Activated naive CD4-positive, alpha-beta T cell treated with anti-CD3 and anti-CD28 coated beads for 36 hours (primary cell): ENCODE data around the gene FSTL4. TPM values are rescaled to one million over a fixed set of nuclear protein-coding genes. Genes with fewer than 3 reads are reported as not detected.

ENCODE experiments used
- CTCF ChIA-PET: fragments of 350-600 bp; sonication (Branson Sonifier 250); formaldehyde crosslinking; loops from one replicate; lab custom pipeline; 2021; ENCODE audit warnings: antibody characterized with exemption; lab: Charles Lee
- DNase-seq: peaks from one replicate; pipeline ENCODE4 v3.0.0-alpha.2; 2020
- H3K27ac Mint-ChIP-seq: one replicate; pipeline ENCODE4 v1.8.0; 2021; ENCODE audit warnings: mild to moderate bottlenecking, mixed read lengths
- H3K27me3 Mint-ChIP-seq: one replicate; pipeline ENCODE4 v1.8.0; 2021; ENCODE audit warnings: low read depth, mixed read lengths
- H3K36me3 Mint-ChIP-seq: one replicate; pipeline ENCODE4 v1.8.0; 2021; ENCODE audit warnings: low read depth, mixed read lengths
- H3K4me1 Mint-ChIP-seq: one replicate; pipeline ENCODE4 v1.8.0; 2021; ENCODE audit warnings: low read depth, mixed read lengths
- H3K4me3 Mint-ChIP-seq: one replicate; pipeline ENCODE4 v1.8.0; 2021; ENCODE audit warnings: mild to moderate bottlenecking, moderate library complexity, mixed read lengths
- H3K9me3 Mint-ChIP-seq: one replicate; pipeline ENCODE4 v1.8.0; 2021; ENCODE audit warnings: mixed read lengths
- intact Hi-C: fragments of 100-400 bp; cut with micrococcal nuclease; formaldehyde crosslinking; loops from one replicate; pipeline ENCODE4 v1.15.1; 2023
- total RNA-seq, 2 experiments: library from RNA; stranded (reverse); gene quantifications; one replicate each; pipeline ENCODE4 v1.2.3, GENCODE V29; 2021

Gene FSTL4
- total RNA-seq, 2 experiments from 2014 or later: 0.29 to 0.30 TPM

DNA sequence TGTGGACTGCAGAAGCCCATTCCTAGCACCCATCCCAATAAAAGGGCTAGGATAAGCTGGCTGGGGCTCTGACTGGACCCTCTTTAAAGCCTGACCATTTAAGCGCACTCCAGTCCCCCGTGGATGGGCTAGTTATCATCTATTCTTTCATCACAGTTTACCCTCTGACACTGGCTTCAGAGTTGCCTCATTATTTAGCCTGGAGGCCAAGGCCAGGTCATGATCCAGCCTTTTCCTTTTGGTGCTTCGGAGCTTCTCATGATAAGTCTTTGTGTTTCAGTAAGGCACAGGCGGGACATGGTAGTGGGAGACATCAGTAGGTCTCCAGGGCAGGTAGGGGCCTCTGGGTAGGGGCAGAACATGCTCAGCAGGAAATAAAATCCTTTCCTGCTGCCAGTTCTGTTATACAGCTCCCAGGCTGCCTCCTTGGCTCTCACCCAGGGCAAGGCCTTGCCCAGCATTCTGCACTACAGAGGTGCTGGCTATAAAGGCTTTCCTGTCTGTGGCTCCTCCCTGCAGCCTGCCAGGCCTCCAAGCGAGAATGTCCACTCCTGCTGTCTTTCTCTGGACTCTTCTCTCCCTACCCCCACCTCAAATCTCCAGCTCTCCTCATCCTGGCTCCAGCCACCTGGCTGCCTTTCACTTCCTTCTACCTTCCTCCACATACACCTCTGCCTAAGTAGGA is 128.8 kb downstream of the FSTL4 start:
- DNase-seq: no peak
- CTCF ChIA-PET: no interaction called here
- no peaks in the 10 kb centered on the region for H3K9me3 Mint-ChIP-seq
- H3K4me1 Mint-ChIP-seq: no peaks in the 10 kb centered on the region
- H3K27me3 Mint-ChIP-seq: no peaks in the 10 kb centered on the region
- intact Hi-C loops: no loop called here
- H3K4me3 Mint-ChIP-seq: no peak overlapping the region
- no peaks in the 10 kb centered on the region for H3K36me3 Mint-ChIP-seq
- H3K27ac Mint-ChIP-seq: no peak overlapping the region

DNA sequence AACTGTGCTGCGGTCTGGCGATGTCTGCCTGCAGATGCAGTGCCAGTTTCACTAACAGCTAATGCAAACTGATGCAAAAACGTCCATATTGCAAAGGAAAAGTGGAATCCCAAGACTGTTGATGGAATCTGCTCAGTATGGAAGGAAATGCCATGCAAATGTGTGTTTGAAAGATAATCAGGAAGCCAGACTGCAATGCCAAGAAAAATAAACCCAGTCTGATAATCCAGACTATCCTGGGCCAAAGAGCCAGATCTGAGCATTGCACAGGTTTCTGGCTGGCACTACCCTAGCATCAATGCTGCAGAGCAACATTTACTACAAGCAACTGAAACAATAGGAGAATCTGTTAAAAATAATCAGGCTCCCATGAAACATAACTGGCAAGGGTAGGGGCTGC is 130.3 kb downstream of the FSTL4 start:
- H3K4me3 Mint-ChIP-seq: no peak overlapping the region
- no peaks in the 10 kb centered on the region for H3K27me3 Mint-ChIP-seq
- CTCF ChIA-PET: no interaction called here
- H3K4me1 Mint-ChIP-seq: no peaks in the 10 kb centered on the region
- H3K9me3 Mint-ChIP-seq: no peaks in the 10 kb centered on the region
- H3K36me3 Mint-ChIP-seq: no peaks in the 10 kb centered on the region
- intact Hi-C loops: no loop called here
- H3K27ac Mint-ChIP-seq: no peak overlapping the region
- DNase-seq: no peak

DNA sequence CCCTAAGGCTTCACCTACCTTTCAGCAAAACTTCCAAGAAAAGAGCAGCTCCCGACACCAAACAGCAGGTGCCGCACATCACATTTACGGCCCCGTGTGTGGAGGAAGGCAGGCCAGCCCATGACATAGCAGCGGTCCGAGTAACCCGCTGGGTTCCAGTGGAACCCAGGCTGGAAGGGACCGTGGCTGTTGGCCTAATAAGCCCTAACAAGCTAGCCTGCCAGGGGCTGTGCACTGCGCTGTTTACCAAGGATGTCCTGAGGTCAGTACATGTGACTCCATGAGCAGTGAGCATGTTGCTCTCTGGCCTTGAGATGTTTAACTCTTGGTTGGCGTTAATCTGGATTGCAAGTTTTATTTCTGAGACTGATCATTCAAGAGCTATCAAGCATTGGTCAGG is 131.5 kb downstream of the FSTL4 start:
- intact Hi-C loops: no loop called here
- H3K4me3 Mint-ChIP-seq: no peak overlapping the region
- H3K36me3 Mint-ChIP-seq: no peaks in the 10 kb centered on the region
- H3K27me3 Mint-ChIP-seq: no peaks in the 10 kb centered on the region
- CTCF ChIA-PET: interaction anchor here (0.7 to 1.3 kb wide), 2 partner anchors 9 to 13 kb away, joined by 3 to 4 read pairs; no protein-coding TSS in a partner anchor
- no peak overlapping the region for H3K27ac Mint-ChIP-seq
- DNase-seq: no peak
- no peaks in the 10 kb centered on the region for H3K9me3 Mint-ChIP-seq
- H3K4me1 Mint-ChIP-seq: no peaks in the 10 kb centered on the region

DNA sequence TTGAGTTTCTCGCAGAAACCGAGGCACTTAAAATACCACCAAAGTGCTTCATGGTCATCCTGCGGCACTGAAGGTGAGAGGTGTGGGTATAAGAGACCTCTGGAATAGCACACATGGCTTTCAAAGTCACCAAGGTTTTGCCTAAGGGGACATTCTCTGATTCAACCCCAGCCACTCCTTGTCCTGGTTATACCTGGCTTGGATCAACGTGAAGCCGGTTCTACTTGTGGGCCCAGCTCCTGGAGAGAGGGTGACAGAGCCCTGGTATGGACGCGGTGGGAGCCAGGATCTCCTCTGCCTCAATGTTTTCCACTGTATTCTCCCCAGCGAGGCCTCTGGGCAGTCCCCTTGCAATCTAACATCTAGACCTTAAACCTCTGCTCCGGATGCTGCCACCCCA is 132.0 kb downstream of the FSTL4 start:
- Mint-ChIP-seq H3K27me3 (peaks cover 4% of the 10 kb centered on the region), H3K4me1 (no peaks in the 10 kb centered on the region), H3K9me3 (no peaks in the 10 kb centered on the region), H3K4me3 (no peak overlapping the region), H3K27ac (no peak overlapping the region), H3K36me3 (no peaks in the 10 kb centered on the region)
- CTCF ChIA-PET: interaction anchor here (0.7 to 1.3 kb wide), 2 partner anchors 9 to 13 kb away, joined by 3 to 4 read pairs; no protein-coding TSS in a partner anchor
- no peak for DNase-seq
- intact Hi-C loops: no loop called here

DNA sequence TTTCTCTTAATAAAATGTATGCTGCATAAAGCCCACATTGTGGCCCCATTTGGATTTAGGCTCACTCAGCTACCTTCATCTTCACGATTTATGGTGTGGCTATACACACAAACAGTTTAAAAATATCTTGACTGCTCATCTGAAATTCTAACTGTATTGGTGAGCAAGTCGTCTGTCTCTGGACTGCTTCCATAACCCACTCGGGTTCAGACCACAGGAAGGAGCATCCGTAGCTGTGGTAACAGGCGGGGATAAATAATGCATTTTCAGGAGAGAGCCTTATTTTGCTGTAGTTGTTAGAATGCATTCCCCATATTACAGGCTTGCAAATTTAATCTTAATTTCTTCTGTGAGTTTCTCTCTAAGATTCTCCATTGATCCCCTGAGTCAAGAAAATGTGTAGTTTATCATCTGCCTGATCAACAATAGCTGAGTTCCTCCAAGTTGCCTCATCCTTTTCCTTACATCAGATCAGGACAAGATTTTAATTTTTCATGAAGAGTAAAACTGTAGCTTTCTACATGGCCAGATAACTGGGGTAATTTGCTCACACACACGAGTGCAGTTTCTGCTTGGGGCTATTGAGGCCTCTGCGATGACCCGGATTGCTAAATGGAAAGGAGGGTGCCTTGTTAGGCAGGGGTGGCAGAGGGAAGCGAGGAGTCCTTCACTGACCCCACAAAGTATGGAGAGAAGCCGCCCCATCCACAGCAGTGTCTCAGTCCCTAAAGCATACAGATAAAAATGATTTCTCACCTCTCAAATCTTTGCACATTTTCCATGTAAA is 133.9 kb downstream of the FSTL4 start:
- intact Hi-C loops: no loop called here
- H3K27me3 Mint-ChIP-seq: peaks cover 7% of the 10 kb centered on the region
- no peaks in the 10 kb centered on the region for H3K9me3 Mint-ChIP-seq
- DNase-seq: no peak
- no peaks in the 10 kb centered on the region for H3K4me1 Mint-ChIP-seq
- H3K4me3 Mint-ChIP-seq: no peak overlapping the region
- H3K27ac Mint-ChIP-seq: no peak overlapping the region
- no peaks in the 10 kb centered on the region for H3K36me3 Mint-ChIP-seq
- CTCF ChIA-PET: no interaction called here

DNA sequence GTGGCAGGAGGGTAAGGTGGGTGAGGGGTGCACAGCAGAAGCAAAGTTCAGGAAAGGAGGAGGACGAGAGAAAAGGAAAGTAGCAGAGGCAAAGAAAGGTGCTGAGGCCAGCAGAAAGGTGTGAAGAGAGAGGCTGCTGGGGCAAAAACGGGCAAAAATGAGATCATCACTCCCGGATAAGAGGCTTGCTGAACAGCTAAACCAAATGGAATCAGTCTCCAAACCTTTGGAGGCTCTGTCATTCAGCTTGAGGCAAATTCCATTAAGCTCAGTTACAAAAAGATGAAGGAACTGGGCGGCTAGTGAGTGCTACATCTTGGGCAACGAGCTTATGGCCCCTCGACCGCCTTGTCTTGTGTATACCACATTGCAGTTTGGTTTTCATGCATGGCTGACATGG is 136.4 kb downstream of the FSTL4 start:
- intact Hi-C loops: no loop called here
- CTCF ChIA-PET: interaction anchor here (0.6 kb wide), 1 partner anchor 328 kb away, joined by 3 read pairs; no protein-coding TSS in a partner anchor
- H3K9me3 Mint-ChIP-seq: no peaks in the 10 kb centered on the region
- no peaks in the 10 kb centered on the region for H3K36me3 Mint-ChIP-seq
- no peaks in the 10 kb centered on the region for H3K4me1 Mint-ChIP-seq
- peaks cover 12% of the 10 kb centered on the region for H3K27me3 Mint-ChIP-seq
- no peak for DNase-seq
- no peak overlapping the region for H3K4me3 Mint-ChIP-seq
- no peak overlapping the region for H3K27ac Mint-ChIP-seq

DNA sequence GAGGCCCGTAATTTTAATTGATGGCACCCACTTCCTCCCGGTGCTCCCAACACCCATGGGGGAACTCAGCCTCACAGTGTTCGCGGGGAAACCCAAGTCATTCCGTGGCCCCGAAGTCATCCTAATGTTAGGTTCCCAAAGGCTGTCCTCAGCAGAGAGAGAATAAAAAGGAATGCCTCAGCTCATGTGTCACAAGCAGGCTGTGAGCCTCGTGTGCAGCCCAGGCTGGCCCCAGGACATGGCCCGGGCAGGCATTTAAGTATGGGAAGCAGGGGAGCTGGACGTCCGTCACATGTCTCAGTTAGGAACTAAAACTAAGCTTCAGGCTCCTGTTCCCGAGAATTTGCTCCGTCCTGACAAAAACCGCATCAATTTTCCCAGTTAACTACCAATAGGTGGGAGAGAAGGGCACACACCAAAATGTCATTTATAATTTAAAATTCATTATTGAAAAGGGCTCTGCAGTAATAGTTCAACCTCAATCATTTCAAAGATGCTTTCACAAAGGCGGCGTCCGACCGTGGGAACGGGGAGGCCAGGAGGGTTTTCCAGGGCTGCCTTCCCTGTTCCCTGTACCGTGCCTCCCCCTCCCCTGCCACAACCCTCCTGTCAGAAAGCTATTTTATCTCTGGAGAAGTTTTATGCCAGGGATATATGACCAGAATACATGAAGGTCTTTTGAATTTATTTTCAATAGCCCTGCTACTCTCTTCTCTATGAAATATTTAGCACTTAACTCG is 137.3 kb downstream of the FSTL4 start:
- Mint-ChIP-seq H3K9me3 (no peaks in the 10 kb centered on the region), H3K27ac (no peak overlapping the region)
- CTCF ChIA-PET: interaction anchor here (1.6 kb wide), 1 partner anchor 14 kb away, joined by 3 read pairs; no protein-coding TSS in a partner anchor

DNA sequence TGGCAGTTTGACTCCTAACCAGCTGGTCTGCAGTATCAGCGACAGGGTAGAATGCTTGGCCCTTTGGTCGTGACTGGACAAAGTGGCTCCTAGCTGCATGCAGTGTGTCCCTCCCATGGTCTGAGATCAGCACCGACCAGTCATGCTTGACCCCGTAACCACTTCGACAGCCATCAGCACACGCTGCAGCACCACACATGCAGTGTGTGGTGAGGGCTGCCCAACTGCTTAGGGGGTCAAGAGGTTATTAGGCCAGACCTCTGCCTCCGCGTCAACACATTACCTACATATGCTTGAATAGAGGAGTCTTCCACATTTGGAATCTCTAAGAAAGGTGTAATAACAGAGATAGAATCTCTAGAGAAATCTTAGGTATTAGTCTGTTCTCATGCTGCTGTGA is 139.1 kb downstream of the FSTL4 start:
- Mint-ChIP-seq H3K4me3 (no peak overlapping the region), H3K9me3 (no peaks in the 10 kb centered on the region), H3K4me1 (no peaks in the 10 kb centered on the region), H3K27ac (no peak overlapping the region), H3K27me3 (peaks cover 12% of the 10 kb centered on the region), H3K36me3 (no peaks in the 10 kb centered on the region)
- intact Hi-C loops: no loop called here
- no peak for DNase-seq
- CTCF ChIA-PET: interaction anchor here (0.6 kb wide), 1 partner anchor 84 kb away, joined by 3 read pairs; no protein-coding TSS in a partner anchor

More for the DNA sequence above, 137.3 kb downstream of the FSTL4 start:
- intact Hi-C loops: no loop called here
- no peaks in the 10 kb centered on the region for H3K36me3 Mint-ChIP-seq
- DNase-seq: no peak
- no peaks in the 10 kb centered on the region for H3K4me1 Mint-ChIP-seq
- peaks cover 12% of the 10 kb centered on the region for H3K27me3 Mint-ChIP-seq
- H3K4me3 Mint-ChIP-seq: no peak overlapping the region

DNA sequence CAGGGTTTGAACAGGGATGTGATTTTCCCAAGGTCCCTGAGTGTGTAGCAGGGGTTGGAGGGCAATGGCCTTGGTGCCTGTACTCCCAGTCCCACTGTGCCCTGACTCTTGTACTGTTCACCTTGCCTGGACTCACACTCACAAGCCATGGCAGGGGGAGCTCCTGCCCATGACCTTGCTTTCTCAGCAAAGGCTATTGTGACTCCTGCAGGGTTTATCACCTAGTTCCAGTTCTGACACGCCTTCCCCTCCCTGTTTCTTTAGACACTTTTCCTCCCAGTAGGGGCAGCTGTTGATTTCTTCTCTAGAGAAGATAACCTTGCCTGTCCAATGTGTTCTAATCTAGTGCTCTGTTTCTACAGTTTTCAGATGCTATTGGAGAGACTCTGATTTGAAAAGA is 139.5 kb downstream of the FSTL4 start:
- DNase-seq: no peak
- Mint-ChIP-seq H3K27ac (no peak overlapping the region), H3K4me3 (no peak overlapping the region), H3K36me3 (no peaks in the 10 kb centered on the region), H3K27me3 (peaks cover 12% of the 10 kb centered on the region), H3K4me1 (no peaks in the 10 kb centered on the region), H3K9me3 (no peaks in the 10 kb centered on the region)
- CTCF ChIA-PET: no interaction called here
- intact Hi-C loops: no loop called here

DNA sequence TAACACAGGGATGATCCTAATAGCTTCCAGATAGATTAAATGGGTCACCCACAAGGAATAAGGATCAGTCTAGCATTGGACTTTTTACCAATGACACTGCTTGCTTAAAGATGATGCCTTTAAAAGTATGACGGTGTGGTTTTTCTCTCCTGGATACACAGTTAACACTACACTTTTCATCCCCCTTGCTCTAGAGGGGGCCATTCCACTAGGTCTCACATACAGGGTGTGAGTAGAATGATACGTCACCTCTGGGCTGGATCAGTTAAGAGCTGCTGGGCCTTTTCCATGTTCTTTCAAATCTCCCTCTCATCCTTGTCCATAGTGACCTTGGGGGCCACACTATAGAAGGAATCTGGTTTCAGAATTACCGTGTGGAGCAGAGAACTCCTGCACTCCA is 140.6 kb downstream of the FSTL4 start:
- DNase-seq: no peak
- intact Hi-C loops: no loop called here
- Mint-ChIP-seq H3K4me3 (no peak overlapping the region), H3K4me1 (no peaks in the 10 kb centered on the region), H3K27me3 (peaks cover 12% of the 10 kb centered on the region), H3K36me3 (no peaks in the 10 kb centered on the region), H3K9me3 (no peaks in the 10 kb centered on the region), H3K27ac (no peak overlapping the region)
- CTCF ChIA-PET: no interaction called here

DNA sequence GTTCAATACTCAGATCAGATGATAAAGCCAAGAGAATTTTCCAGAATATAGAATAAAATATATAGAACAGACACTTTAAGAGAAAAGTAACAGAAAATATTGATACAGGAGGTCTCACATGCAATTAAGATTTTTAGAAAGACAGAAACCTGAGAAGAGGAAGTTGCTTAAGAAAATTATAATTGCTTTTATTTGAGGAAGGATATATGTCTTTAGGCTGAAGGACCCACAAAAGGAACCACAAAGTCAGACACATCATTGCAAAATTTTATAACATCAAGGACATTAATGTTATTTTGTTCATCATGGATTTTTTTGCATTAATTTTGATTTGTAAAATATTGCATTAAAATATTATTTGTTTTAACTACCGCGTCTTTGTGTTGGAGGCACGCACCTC is 141.5 kb downstream of the FSTL4 start:
- intact Hi-C loops: no loop called here
- Mint-ChIP-seq H3K9me3 (no peaks in the 10 kb centered on the region), H3K4me1 (peaks cover 2% of the 10 kb centered on the region), H3K4me3 (no peak overlapping the region), H3K36me3 (no peaks in the 10 kb centered on the region), H3K27me3 (peaks cover 12% of the 10 kb centered on the region), H3K27ac (no peak overlapping the region)
- CTCF ChIA-PET: interaction anchor here (0.7 kb wide), 1 partner anchor 15 kb away, joined by 3 read pairs; no protein-coding TSS in a partner anchor
- no peak for DNase-seq

DNA sequence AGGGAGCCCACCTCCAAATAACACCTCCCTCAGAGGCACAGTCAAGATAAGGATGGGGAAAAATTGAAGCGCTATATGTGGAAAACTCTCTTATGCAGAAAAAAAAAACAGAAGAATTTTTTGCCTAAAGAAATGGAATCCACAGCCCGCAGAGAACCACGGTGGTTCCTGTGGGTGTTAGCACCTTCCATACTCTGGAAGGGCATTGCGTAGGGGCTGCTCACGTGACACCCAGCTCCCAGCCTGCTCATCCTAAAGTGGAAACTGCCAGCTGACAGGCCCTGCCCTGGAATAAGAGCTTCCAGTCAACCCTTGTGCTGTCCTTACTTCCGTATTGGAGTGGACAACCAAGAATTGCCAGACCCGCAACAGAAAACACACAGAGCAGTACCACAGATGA is 142.5 kb downstream of the FSTL4 start:
- no peak overlapping the region for H3K27ac Mint-ChIP-seq

More for the DNA sequence above, 142.5 kb downstream of the FSTL4 start:
- no peak for DNase-seq
- Mint-ChIP-seq H3K27me3 (peaks cover 8% of the 10 kb centered on the region), H3K9me3 (no peaks in the 10 kb centered on the region), H3K4me3 (no peak overlapping the region), H3K4me1 (peaks cover 4% of the 10 kb centered on the region), H3K36me3 (no peaks in the 10 kb centered on the region)
- CTCF ChIA-PET: interaction anchor here (0.6 kb wide), 2 partner anchors 158 to 261 kb away, joined by 3 read pairs; no protein-coding TSS in a partner anchor
- intact Hi-C loops: no loop called here
